Liver (tissue), 9 donors: ENCODE results near the gene SLC9A3. TPM values are rescaled to one million over a fixed set of nuclear protein-coding genes. Genes with fewer than 3 reads are reported as not detected.

Source experiments
- DNase-seq: peaks from one replicate; pipeline ENCODE4 v3.0.0-alpha.2; 2017; ENCODE audit warnings: low spot score
- H3K27ac ChIP-seq, 2 donors: one replicate each; pipeline ENCODE4 v1.7.0; 2013; ENCODE audit warnings: inconsistent platforms in 2 of 2, low read length in 2 of 2, control low read depth in 1 of 2, low read depth in 1 of 2, mild to moderate bottlenecking in 1 of 2
- H3K27me3 ChIP-seq, 4 donors: one replicate each; pipeline versions ENCODE4 v1.6.1 to v1.7.0; 2013; ENCODE audit warnings: low read length in 3 of 4, inconsistent platforms in 1 of 4, mild to moderate bottlenecking in 1 of 4, moderate library complexity in 1 of 4; ENCODE audit not compliant: control insufficient read depth in 4 of 4, insufficient read depth in 4 of 4
- H3K36me3 ChIP-seq, 4 donors: one replicate each; pipeline versions ENCODE4 v1.6.1 to v1.7.0; 2013; ENCODE audit warnings: low read length in 3 of 4, mild to moderate bottlenecking in 3 of 4, low read depth in 1 of 4, moderate library complexity in 1 of 4; ENCODE audit not compliant: control insufficient read depth in 4 of 4, insufficient read depth in 3 of 4
- H3K4me1 ChIP-seq, 4 donors: one replicate each; pipeline versions ENCODE4 v1.6.1 to v1.7.0; 2013; ENCODE audit warnings: low read length in 3 of 4, mild to moderate bottlenecking in 3 of 4, moderate library complexity in 1 of 4; ENCODE audit not compliant: control insufficient read depth in 4 of 4, insufficient read depth in 4 of 4
- H3K4me3 ChIP-seq, 3 donors: one replicate each; pipeline versions ENCODE4 v1.6.1 to v1.7.0; 2013; ENCODE audit warnings: low read length in 3 of 3, control low read depth in 1 of 3, low read depth in 1 of 3, mild to moderate bottlenecking in 1 of 3
- H3K9ac ChIP-seq, 2 donors: one replicate each; pipeline ENCODE4 v1.7.0; 2013; ENCODE audit warnings: low read length in 2 of 2, mild to moderate bottlenecking in 2 of 2, moderate library complexity in 2 of 2, control low read depth in 1 of 2, low read depth in 1 of 2
- H3K9me3 ChIP-seq, 4 donors: one replicate each; pipeline versions ENCODE4 v1.6.1 to v1.7.0; 2013; ENCODE audit warnings: low read length in 3 of 4; ENCODE audit not compliant: control insufficient read depth in 4 of 4
- ATF3 ChIP-seq: IDR thresholded peaks from 2 replicates; pipeline ENCODE4 v1.6.1; 2016; ENCODE audit warnings: antibody characterized with exemption
- EGR1 ChIP-seq, 2 donors: IDR thresholded peaks; 2 replicates each; pipeline ENCODE4 v1.6.1; 2016 to 2018; ENCODE audit warnings: antibody characterized with exemption in 2 of 2, low read depth in 2 of 2
- FOXA1 ChIP-seq: IDR thresholded peaks from 2 replicates; pipeline ENCODE4 v1.6.1; 2016; ENCODE audit warnings: antibody characterized with exemption
- FOXA2 ChIP-seq: IDR thresholded peaks from 2 replicates; pipeline ENCODE4 v1.6.1; 2016; ENCODE audit warnings: antibody characterized with exemption
- GABPA ChIP-seq, 2 donors: IDR thresholded peaks in 1 of 2; conservative IDR thresholded peaks in 1 of 2; 2 replicates each; pipeline ENCODE4 v1.6.1; 2016; ENCODE audit warnings: antibody characterized with exemption in 2 of 2, mild to moderate bottlenecking in 1 of 2, moderate library complexity in 1 of 2
- HNF4A ChIP-seq, 2 donors: conservative IDR thresholded peaks; 2 replicates each; pipeline ENCODE4 v1.6.1; 2016; ENCODE audit warnings: antibody characterized with exemption in 2 of 2, mild to moderate bottlenecking in 2 of 2
- HNF4G ChIP-seq: IDR thresholded peaks from 2 replicates; pipeline ENCODE4 v1.6.1; 2016; ENCODE audit warnings: antibody characterized with exemption
- JUND ChIP-seq, 2 donors: IDR thresholded peaks; 2 replicates each; pipeline ENCODE4 v1.6.1; 2016; ENCODE audit warnings: antibody characterized with exemption in 2 of 2
- NR2F2 ChIP-seq: IDR thresholded peaks from 2 replicates; pipeline ENCODE4 v1.6.1; 2016; ENCODE audit warnings: antibody characterized with exemption
- RAD21 ChIP-seq, 2 donors: IDR thresholded peaks; 2 replicates each; pipeline ENCODE4 v1.6.1; 2016; ENCODE audit warnings: antibody characterized with exemption in 2 of 2, mild to moderate bottlenecking in 2 of 2
- REST ChIP-seq: IDR thresholded peaks from 2 replicates; pipeline ENCODE4 v1.6.1; 2016; ENCODE audit warnings: antibody characterized with exemption, mild to moderate bottlenecking
- RXRA ChIP-seq, 2 donors: IDR thresholded peaks; 2 replicates each; pipeline ENCODE4 v1.6.1; 2017 to 2018; ENCODE audit warnings: antibody characterized with exemption in 2 of 2, mild to moderate bottlenecking in 1 of 2
- SP1 ChIP-seq: IDR thresholded peaks from 2 replicates; pipeline ENCODE4 v1.6.1; 2018; ENCODE audit warnings: antibody characterized with exemption, mild to moderate bottlenecking
- TAF1 ChIP-seq: conservative IDR thresholded peaks from 2 replicates; pipeline ENCODE4 v1.6.1; 2016; ENCODE audit warnings: antibody characterized with exemption, mild to moderate bottlenecking
- YY1 ChIP-seq: IDR thresholded peaks from 2 replicates; pipeline ENCODE4 v1.6.1; 2016; ENCODE audit warnings: antibody characterized with exemption, mild to moderate bottlenecking
- ZBTB33 ChIP-seq: IDR thresholded peaks from 2 replicates; pipeline ENCODE4 v1.6.1; 2016; ENCODE audit warnings: antibody characterized with exemption
- WGBS: extraction: QIAGEN DNeasy Blood & Tissue Kit; methylation state at CpG from one replicate; pipeline ENCODE4 v1.1.7; 2013; 5-methylcytosine and 5-hydroxymethylcytosine counted together
- polyA plus RNA-seq, 2 donors: library from polyadenylated mRNA; stranded (reverse) in 1 of 2; unstranded in 1 of 2; fragments of 200-250 nt in 1 of 2; fragments of >200 nt in 1 of 2; fragmentation: Nextera tagmentation in 1 of 2; extraction: Ambion mirVana in 1 of 2; gene quantifications; one replicate each; pipeline versions ENCODE4 v1.2.1 to v1.2.3, GENCODE V29; 2013 to 2015
- total RNA-seq, 2 donors: library from RNA; depleted of rRNA; stranded (reverse); fragments of >200 nt; gene quantifications; one replicate each; pipeline ENCODE4 v1.2.3, GENCODE V29; 2014
- TF ChIP-seq, protein P1 (sequence below): IDR thresholded peaks from 2 replicates; pipeline ENCODE4 v1.6.1; 2016; ENCODE audit warnings: antibody characterized with exemption
- TF ChIP-seq, protein P2 (sequence below): fragments of 150-350 bp; IDR thresholded peaks from 2 replicates; pipeline ENCODE4 v1.5.1; 2017; ENCODE audit warnings: improper control_type of control experiment, low read depth, low read length; ENCODE audit not compliant: missing input control
- donor health status: healthy.
- donor health status: healthy.
- donor health status: healthy.
- donor health status: healthy.
- donor health status: healthy.

Gene SLC9A3
- total and polyA plus RNA-seq, 4 donors, result 0.31 to 1.0 (median 0.67) TPM

DNA sequence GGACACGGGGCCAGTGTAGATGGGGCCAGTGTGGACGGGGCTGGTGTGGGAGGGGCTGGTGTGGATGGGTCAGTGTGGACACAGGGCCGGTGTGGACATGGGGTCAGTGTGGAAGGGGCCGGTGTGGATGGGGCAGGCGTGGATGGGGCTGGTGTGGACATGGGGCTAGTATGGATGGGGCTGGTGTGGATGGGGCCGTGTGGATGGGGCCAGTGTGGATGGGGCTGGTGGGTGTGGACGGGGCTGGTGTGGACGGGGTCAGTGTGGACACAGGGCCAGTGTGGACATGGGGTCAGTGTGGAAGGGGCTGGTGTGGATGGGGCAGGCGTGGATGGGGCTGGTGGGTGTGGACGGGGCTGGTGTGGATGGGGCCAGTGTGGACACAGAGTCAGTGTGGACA lies 23.8 kb downstream of the SLC9A3 start:
- Histone ChIP-seq H3K4me3 (no peak overlapping the region), H3K4me1 (no peaks in the 10 kb centered on the region), H3K36me3 (no peaks in the 10 kb centered on the region), H3K27ac (no peak overlapping the region), H3K9ac (no peak overlapping the region), H3K27me3 (peaks cover 0 to 3% (median 0%) of the 10 kb centered on the region in 4 donors), H3K9me3 (peaks cover 0 to 1% (median 0%) of the 10 kb centered on the region in 4 donors)
- no peak for DNase-seq
- 93% methylated on average over 10 of the region's 10 CpGs for WGBS
- TF ChIP-seq FOXA2, result no peak
- no peak for TF ChIP-seq SP1
- TF ChIP-seq, protein P1, sequence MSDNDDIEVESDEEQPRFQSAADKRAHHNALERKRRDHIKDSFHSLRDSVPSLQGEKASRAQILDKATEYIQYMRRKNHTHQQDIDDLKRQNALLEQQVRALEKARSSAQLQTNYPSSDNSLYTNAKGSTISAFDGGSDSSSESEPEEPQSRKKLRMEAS, result no peak
- no peak for TF ChIP-seq TAF1
- no peak for TF ChIP-seq REST
- TF ChIP-seq YY1, result no peak
- TF ChIP-seq HNF4G, result no peak
- TF ChIP-seq ATF3, result no peak
- no peak for TF ChIP-seq GABPA (IDR thresholded peaks at IDR 0.05 in 1 of 2, conservative IDR thresholded peaks at IDR 0.05 in 1 of 2)
- no peak for TF ChIP-seq HNF4A (conservative IDR thresholded peaks at IDR 0.05)
- TF ChIP-seq, protein P2, sequence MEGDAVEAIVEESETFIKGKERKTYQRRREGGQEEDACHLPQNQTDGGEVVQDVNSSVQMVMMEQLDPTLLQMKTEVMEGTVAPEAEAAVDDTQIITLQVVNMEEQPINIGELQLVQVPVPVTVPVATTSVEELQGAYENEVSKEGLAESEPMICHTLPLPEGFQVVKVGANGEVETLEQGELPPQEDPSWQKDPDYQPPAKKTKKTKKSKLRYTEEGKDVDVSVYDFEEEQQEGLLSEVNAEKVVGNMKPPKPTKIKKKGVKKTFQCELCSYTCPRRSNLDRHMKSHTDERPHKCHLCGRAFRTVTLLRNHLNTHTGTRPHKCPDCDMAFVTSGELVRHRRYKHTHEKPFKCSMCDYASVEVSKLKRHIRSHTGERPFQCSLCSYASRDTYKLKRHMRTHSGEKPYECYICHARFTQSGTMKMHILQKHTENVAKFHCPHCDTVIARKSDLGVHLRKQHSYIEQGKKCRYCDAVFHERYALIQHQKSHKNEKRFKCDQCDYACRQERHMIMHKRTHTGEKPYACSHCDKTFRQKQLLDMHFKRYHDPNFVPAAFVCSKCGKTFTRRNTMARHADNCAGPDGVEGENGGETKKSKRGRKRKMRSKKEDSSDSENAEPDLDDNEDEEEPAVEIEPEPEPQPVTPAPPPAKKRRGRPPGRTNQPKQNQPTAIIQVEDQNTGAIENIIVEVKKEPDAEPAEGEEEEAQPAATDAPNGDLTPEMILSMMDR, result no peak
- TF ChIP-seq JUND (IDR thresholded peaks at IDR 0.05), result no peak
- no peak for TF ChIP-seq ZBTB33
- TF ChIP-seq NR2F2, result no peak
- TF ChIP-seq EGR1 (IDR thresholded peaks at IDR 0.05; ENCODE audit: low read depth in 2 of 2), result no peak
- no peak for TF ChIP-seq RAD21 (IDR thresholded peaks at IDR 0.05)
- TF ChIP-seq RXRA (IDR thresholded peaks at IDR 0.05), result no peak
- TF ChIP-seq FOXA1, result no peak
